Activated CD4-positive, CD25-positive, alpha-beta regulatory T cell treated with anti-CD3 and anti-CD28 coated beads, Interleukin-2, amount 50 U/mL, for 16 hours (primary cell): ENCODE data around the gene TFB1M.

ENCODE experiments used
- DNase-seq: peaks from one replicate; pipeline ENCODE4 v3.0.0-alpha.2; 2020; ENCODE audit warnings: low read depth, low spot score

The TFB1M gene

GRCh38 chr6:155212106-155212505 is 102.2 kb downstream of the TFB1M start:
- no peak for DNase-seq

DNA sequence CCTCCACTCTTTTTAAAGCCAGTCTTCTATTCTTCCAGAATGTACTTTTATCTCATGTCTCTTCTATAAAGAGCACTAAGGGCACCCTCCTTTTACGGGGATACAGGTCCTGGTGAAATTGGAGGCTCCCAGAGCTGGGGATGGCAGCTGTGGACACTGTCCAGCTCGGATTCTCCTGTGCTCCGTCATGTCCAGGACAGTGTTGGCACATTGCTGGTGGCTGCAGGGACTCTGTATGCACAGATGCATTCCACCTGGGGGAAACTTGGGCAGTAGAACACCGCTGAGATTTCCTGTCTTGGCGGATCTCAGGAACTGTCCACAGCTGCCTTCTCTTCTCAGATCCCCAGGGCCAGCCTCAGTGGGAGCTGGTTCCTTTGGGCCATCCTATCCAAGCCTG is 107.1 kb downstream of the TFB1M start:
- DNase-seq, result no peak
